Panc1 (cell line): Measurements from ENCODE around the gene DCUN1D2. TPM values are rescaled to one million over a fixed set of nuclear protein-coding genes. Genes with fewer than 3 reads are reported as not detected.
"Not testable (repeated sequence)": the region's sequence is repeated elsewhere in the genome, so short reads cannot be mapped to it uniquely, and the experiment has no call there.

Experiments used
- ATAC-seq: fragments of 200-7000 bp; cut with Tn5 transposase; 2 replicates; pipeline ENCODE4 v1.9.1; 2020; ENCODE audit warnings: mild to moderate bottlenecking, moderate library complexity
- BruUV-seq: library from RNA; stranded (reverse); fragments of 400-500 nt; replicated peaks from 2 replicates; lab custom pipeline; 2021; lab: Mats Ljungman, UMichigan
- CTCF ChIA-PET: fragments of 300-600 bp; sonication (Branson Sonifier 250); formaldehyde crosslinking; loops from one replicate; lab custom pipeline; 2022; ENCODE audit warnings: antibody characterized with exemption; lab: Charles Lee
- POLR2A ChIA-PET: fragments of 300-600 bp; sonication (Branson Sonifier 250); formaldehyde crosslinking; loops from one replicate; lab custom pipeline; 2022; ENCODE audit warnings: antibody characterized with exemption; lab: Charles Lee
- DNase-seq: peaks from one replicate; pipeline ENCODE4 v3.0.0-alpha.2; 2010; ENCODE audit warnings: low read depth, low spot score
- H3K27ac ChIP-seq: 2 replicates; pipeline ENCODE4 v1.5.1; 2011; ENCODE audit warnings: mild to moderate bottlenecking, low read length, inconsistent platforms
- H3K27me3 ChIP-seq: fragments of 200-500 bp; sonication (Bioruptor generic); 2 replicates; pipeline ENCODE4 v1.6.0; 2014; ENCODE audit warnings: low read length, inconsistent platforms; ENCODE audit not compliant: control insufficient read depth, insufficient read depth
- H3K36me3 ChIP-seq: fragments of 200-500 bp; sonication (Bioruptor generic); 2 replicates; pipeline ENCODE4 v1.5.1; 2014; ENCODE audit warnings: inconsistent platforms, mild to moderate bottlenecking, low read length, moderate library complexity; ENCODE audit not compliant: control insufficient read depth, insufficient read depth
- H3K4me1 ChIP-seq: 2 replicates; pipeline ENCODE4 v1.5.1; 2011; ENCODE audit warnings: inconsistent platforms, mild to moderate bottlenecking, low read length, moderate library complexity; ENCODE audit not compliant: control insufficient read depth, insufficient read depth
- H3K4me3 ChIP-seq, 2 experiments: 2 replicates each; pipeline ENCODE4 v1.5.1; 2011 to 2012; ENCODE audit warnings: low read depth in 2 of 2, low read length in 2 of 2, mild to moderate bottlenecking in 2 of 2, inconsistent platforms in 1 of 2, moderate library complexity in 1 of 2
- H3K9me3 ChIP-seq: fragments of 200-500 bp; sonication (Bioruptor generic); 2 replicates; pipeline ENCODE4 v1.5.1; 2014; ENCODE audit warnings: low read depth, mild to moderate bottlenecking, inconsistent platforms, low read length, moderate library complexity; ENCODE audit not compliant: control insufficient read depth, insufficient read depth
- CTCF ChIP-seq: fragments of 450-650 bp; IDR thresholded peaks from 2 replicates; pipeline ENCODE4 v1.5.1; 2017; ENCODE audit warnings: mild to moderate bottlenecking
- POLR2AphosphoS5 ChIP-seq: IDR thresholded peaks from 2 replicates; pipeline ENCODE4 v1.6.1; 2012; ENCODE audit warnings: mild to moderate bottlenecking, low read depth, low read length, moderate library complexity
- REST ChIP-seq, 2 experiments: IDR thresholded peaks; 2 replicates each; pipeline ENCODE4 v1.6.1; 2011 to 2012; ENCODE audit warnings: low read depth in 2 of 2, control low read depth in 1 of 2, low read length in 1 of 2, mild to moderate bottlenecking in 1 of 2, moderate library complexity in 1 of 2; ENCODE audit not compliant: insufficient read depth in 1 of 2
- SIN3A ChIP-seq: IDR thresholded peaks from 2 replicates; pipeline ENCODE4 v1.6.1; 2012; ENCODE audit warnings: low read depth, mild to moderate bottlenecking, low read length, moderate library complexity, borderline replicate concordance; ENCODE audit not compliant: insufficient read depth
- TCF7L2 ChIP-seq: IDR thresholded peaks from 2 replicates; pipeline ENCODE4 v1.6.1; 2011; ENCODE audit warnings: mild to moderate bottlenecking, low read depth, low read length, inconsistent platforms
- in situ Hi-C: cut with HindIII; loops from 2 replicates; pipeline ENCODE4 v1.10.0; 2016; ENCODE audit warnings: low sequenced_read_pairs, low pct_unique_long_range_greater_than_20kb
- intact Hi-C: fragments of 100-400 bp; cut with micrococcal nuclease; formaldehyde crosslinking; loops from one replicate; pipeline ENCODE4 v1.10.0; 2022; ENCODE audit not compliant: unreplicated experiment
- total RNA-seq: library from RNA; stranded (reverse); gene quantifications from one replicate; pipeline ENCODE4 v1.2.1, GENCODE V29; 2021; ENCODE audit not compliant: unreplicated experiment

Gene DCUN1D2
- total RNA-seq, 1 experiment from 2014 or later, result 22.8 TPM

GRCh38 chr13:113451951-113452421 is 38.5 kb downstream of the DCUN1D2 start:
- ATAC-seq, result no peak
- CTCF ChIA-PET, result interaction anchor here (0.6 kb wide), 1 partner anchor 181 kb away, joined by 3 read pairs; no protein-coding TSS in a partner anchor
- in situ Hi-C loops, result no loop called here

GRCh38 chr13:113450861-113451620 is 39.5 kb downstream of the DCUN1D2 start:
- DNase-seq, in situ Hi-C loops, H3K27me3 ChIP-seq, intact Hi-C loops, H3K36me3 ChIP-seq, H3K9me3 ChIP-seq, POLR2A ChIA-PET, H3K4me3 ChIP-seq, ATAC-seq, BruUV-seq, H3K27ac ChIP-seq, H3K4me1 ChIP-seq: not testable (repeated sequence)
- TF ChIP-seq CTCF, result peak; percentile 67
- CTCF ChIA-PET, result interaction anchor here (0.6 to 0.7 kb wide), 3 partner anchors 14 to 25 kb away, joined by 3 read pairs; no protein-coding TSS in a partner anchor

More at GRCh38 chr13:113451951-113452421, 38.5 kb downstream of the DCUN1D2 start:
- H3K27ac ChIP-seq, result no peak overlapping the region
- no peaks in the 10 kb centered on the region for H3K27me3 ChIP-seq
- TF ChIP-seq SIN3A (no peak), TCF7L2 (no peak), CTCF (no peak), POLR2AphosphoS5 (no peak), REST (IDR thresholded peaks at IDR 0.05; ENCODE audit: insufficient read depth in 1 of 2, low read depth in 2 of 2, low read length in 1 of 2) (no peak)
- POLR2A ChIA-PET, result no interaction called here
- no TSS peak for BruUV-seq
- no peak for DNase-seq
- H3K4me3 ChIP-seq, result no peak overlapping the region
- H3K9me3 ChIP-seq, result no peaks in the 10 kb centered on the region
- H3K4me1 ChIP-seq, result peaks cover 6% of the 10 kb centered on the region
- intact Hi-C loops, result no loop called here
- H3K36me3 ChIP-seq, result peaks cover 4% of the 10 kb centered on the region; the same call in 1 of the 2 replicates

- POLR2A ChIA-PET, DNase-seq, H3K27me3 ChIP-seq, H3K4me3 ChIP-seq, BruUV-seq, ATAC-seq, in situ Hi-C loops, H3K9me3 ChIP-seq, intact Hi-C loops, H3K4me1 ChIP-seq, H3K36me3 ChIP-seq: not testable (repeated sequence)
- H3K27ac ChIP-seq, result peak overlapping the region; percentile 96
- CTCF ChIA-PET, result interaction anchor here (0.7 kb wide), 1 partner anchor 13 kb away, joined by 3 read pairs; no protein-coding TSS in a partner anchor
These were observed 40.2 kb downstream of the DCUN1D2 start for GRCh38 chr13:113450348-113450744.
